Measurements from ENCODE around the gene ERFL. TPM values are rescaled to one million over a fixed set of nuclear protein-coding genes. Genes with fewer than 3 reads are reported as not detected.
A peak's percentile ranks its signal among the peaks of the same experiment; 100 is the strongest.

The ERFL gene
- total and polyA plus RNA-seq, 2 of the 8 experiments (the other 6 are each of a cell fraction or from before 2014, with no cell fraction given), result 0.12 TPM; not detected in 1

DNA sequence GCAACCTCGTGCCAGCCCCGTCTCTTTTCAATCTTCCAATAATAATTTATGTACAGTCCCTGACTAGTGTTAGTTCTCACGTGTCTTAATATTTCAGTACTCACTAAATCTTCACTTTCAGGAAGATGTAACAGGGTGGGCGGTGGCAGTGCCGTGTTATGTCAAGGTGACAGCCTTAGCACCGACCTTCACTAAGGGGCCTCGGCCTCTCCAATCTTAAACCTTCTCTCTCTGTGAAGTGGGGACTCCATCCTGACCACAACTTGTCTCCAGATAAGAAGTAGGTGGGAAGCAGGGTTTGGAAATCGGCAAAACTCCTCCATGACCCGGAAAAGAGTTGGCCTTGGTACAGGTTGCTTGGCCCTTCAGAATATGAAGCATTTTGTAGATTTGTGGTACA lies 66.4 kb downstream of the ERFL start:
- no peaks in the 10 kb centered on the region for H3K9me3 ChIP-seq (ENCODE audit: insufficient read depth in 2 of 2, low read depth in 1 of 2, low read length in 1 of 2)
- peak overlapping the region; percentile 92 to 97 for H3K4me2 ChIP-seq (ENCODE audit: insufficient read depth in 1 of 2, low read depth in 2 of 2, low read length in 2 of 2)
- peaks cover 22 to 61% of the 10 kb centered on the region in 2 experiments for H3K79me2 ChIP-seq (ENCODE audit: control insufficient read depth in 1 of 2, insufficient read depth in 2 of 2, low read length in 2 of 2)
- H4K20me1 ChIP-seq (replicated peaks in 1 of 2; ENCODE audit: control insufficient read depth in 1 of 2, insufficient read depth in 2 of 2, low read length in 2 of 2), result peaks cover 25 to 28% of the 10 kb centered on the region in 2 experiments
- no peak overlapping the region for H4K91ac ChIP-seq (replicated peaks; ENCODE audit: insufficient read length, low read length)
- H3K79me1 ChIP-seq (ENCODE audit: low read depth, low read length), result peaks cover 22% of the 10 kb centered on the region
- H3K4me3 ChIP-seq (ENCODE audit: extremely low read depth in 1 of 4, insufficient read depth in 2 of 4, low read depth in 3 of 4, low read length in 4 of 4), result peak overlapping the region in 2 of 4 experiments; percentile 81 to 95; a peak in 4 of 8 replicates
- WGBS, 2 experiments (ENCODE audit: extremely low coverage in 1 of 2, insufficient coverage in 1 of 2, insufficient read length in 1 of 2, insufficient replicate concordance in 2 of 2, low coverage in 1 of 2, low lambda C conversion rate in 2 of 2, missing lambda C conversion rate in 1 of 2), result 92% methylated on average over 9 of the region's 9 CpGs; no CpG with 5 or more reads in 1 of the 2 experiments
- no peaks in the 10 kb centered on the region for H3K27me3 ChIP-seq (replicated peaks in 1 of 4; ENCODE audit: control insufficient read depth in 3 of 4, extremely low read depth in 1 of 4, insufficient read depth in 3 of 4, low read length in 3 of 4)
- no peak for DNase-seq (ENCODE audit: low read depth in 1 of 2, low spot score in 2 of 2)
- no peak overlapping the region for H2BK12ac ChIP-seq (ENCODE audit: low read depth, low read length)
- no peak overlapping the region for H2BK20ac ChIP-seq (ENCODE audit: low read length)
- no peak overlapping the region for H3K56ac ChIP-seq (replicated peaks; ENCODE audit: insufficient read length, low read depth, low read length)
- peaks cover 6% of the 10 kb centered on the region for H3K23me2 ChIP-seq (ENCODE audit: low read depth, low read length)
- POLR2A ChIA-PET (ENCODE audit: partially characterized antibody), result interaction anchor here (0.7 to 13.9 kb wide), 15 partner anchors 10 to 168 kb away, joined by 3 to 298 read pairs (median 19); partner anchors contain the start of genes ARHGEF1 and CD79A
- 0 out of 2 replicates have a peak overlapping the region, but pooled peaks have one; percentile 25 for H3K27ac ChIP-seq (ENCODE audit: low read depth, low read length)
- CTCF ChIA-PET (ENCODE audit: partially characterized antibody), result interaction anchor here (0.7 to 2.0 kb wide), 2 partner anchors 11 to 12 kb away, joined by 6 to 12 read pairs; no protein-coding TSS in a partner anchor
- no peak overlapping the region for H3K18ac ChIP-seq (ENCODE audit: extremely low read depth, low read length)
- no peak overlapping the region for H4K5ac ChIP-seq (ENCODE audit: insufficient read length, low read depth, low read length)
- H3K9ac ChIP-seq (replicated peaks in 1 of 4; ENCODE audit: extremely low read depth in 1 of 4, low read depth in 3 of 4, low read length in 3 of 4), result peak overlapping the region in 2 of 4 experiments; percentile 29 to 62; a peak in 2 of 7 replicates
- FAIRE-seq, result no peak
- peaks cover 50 to 59% (median 56%) of the 10 kb centered on the region in 4 experiments for H3K36me3 ChIP-seq (ENCODE audit: control insufficient read depth in 2 of 4, insufficient read depth in 4 of 4, low read length in 3 of 4)
- no peak overlapping the region for H3K23ac ChIP-seq (ENCODE audit: insufficient read length)
- H2BK5ac ChIP-seq (ENCODE audit: low read depth, low read length), result no peak overlapping the region
- peaks cover 3 to 27% (median 14%) of the 10 kb centered on the region in 4 experiments for H3K4me1 ChIP-seq (replicated peaks in 1 of 4; ENCODE audit: control insufficient read depth in 3 of 4, insufficient read depth in 4 of 4, low read length in 3 of 4)
- no peak overlapping the region for H2BK120ac ChIP-seq (replicated peaks; ENCODE audit: low read depth, low read length)
- H3K4ac ChIP-seq (replicated peaks; ENCODE audit: insufficient read length, low read depth, low read length), result no peak overlapping the region
- no peak overlapping the region for H3K14ac ChIP-seq (ENCODE audit: insufficient read length)
- no peak overlapping the region for H2AFZ ChIP-seq (ENCODE audit: low read length)
- H2AK5ac ChIP-seq (ENCODE audit: low read depth, low read length), result no peak overlapping the region
- H4K8ac ChIP-seq (ENCODE audit: extremely low read depth, insufficient read depth, low read length), result 0 out of 2 replicates have a peak overlapping the region, but pooled peaks have one; percentile 60
- H2BK15ac ChIP-seq (ENCODE audit: low read length), result no peak overlapping the region
- no peak for TF ChIP-seq CEBPB (IDR thresholded peaks at IDR 0.05; ENCODE audit: low read depth, low read length)

Measured in H1 (cell line).